Mucosa of stomach (tissue), 1 donor: Measurements from ENCODE around the gene SSRP1.

Experiments
- H3K27me3 ChIP-seq: one replicate; pipeline ENCODE4 v1.7.0; 2013; ENCODE audit warnings: mild to moderate bottlenecking, low read length; ENCODE audit not compliant: control insufficient read depth, insufficient read depth
- H3K36me3 ChIP-seq: one replicate; pipeline ENCODE4 v1.7.0; 2013; ENCODE audit warnings: low read length; ENCODE audit not compliant: control insufficient read depth, insufficient read depth
- H3K4me1 ChIP-seq: one replicate; pipeline ENCODE4 v1.7.0; 2013; ENCODE audit warnings: mild to moderate bottlenecking, low read length; ENCODE audit not compliant: control insufficient read depth, insufficient read depth
- H3K4me3 ChIP-seq: one replicate; pipeline ENCODE4 v1.7.0; 2013; ENCODE audit warnings: low read length
- H3K9ac ChIP-seq: one replicate; pipeline ENCODE4 v1.7.0; 2013; ENCODE audit warnings: mild to moderate bottlenecking, low read length, moderate library complexity
- H3K9me3 ChIP-seq: one replicate; pipeline ENCODE4 v1.7.0; 2013; ENCODE audit warnings: mild to moderate bottlenecking, low read length, moderate library complexity; ENCODE audit not compliant: control insufficient read depth
- donor health status: Pancreatic carcinoma.

The SSRP1 gene

DNA sequence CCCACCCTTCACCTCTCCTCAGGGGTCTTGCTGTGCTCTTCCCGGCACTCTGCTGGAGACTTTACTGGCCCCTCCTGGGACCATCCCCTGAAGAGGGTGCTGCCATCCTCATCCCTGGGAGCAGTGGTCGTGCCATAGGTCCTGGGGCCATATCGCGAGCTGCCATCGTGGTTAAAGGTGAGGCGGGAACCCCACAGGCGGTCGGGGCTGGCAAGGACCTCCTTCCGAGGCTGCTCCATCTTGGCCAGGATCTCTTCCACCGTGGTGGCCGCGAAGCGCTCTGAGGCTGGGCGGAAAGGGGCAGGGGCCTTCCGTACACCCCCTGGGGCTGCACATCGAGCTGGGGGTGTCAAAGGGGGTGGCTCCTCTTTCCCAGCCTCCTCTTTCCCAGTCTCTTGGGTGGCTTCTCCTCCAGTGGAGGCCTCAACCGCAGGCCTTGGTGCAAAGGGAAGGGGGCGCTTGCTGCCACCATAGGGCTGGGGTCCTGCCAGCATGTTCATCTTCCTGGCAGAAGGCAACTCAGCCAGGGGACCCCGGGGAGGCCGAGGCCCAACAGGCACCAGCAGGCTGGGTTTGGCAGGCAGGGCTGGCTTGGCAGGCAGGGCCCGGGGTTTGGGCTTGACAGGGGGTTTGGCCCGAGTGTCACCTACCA lies 15.5 kb downstream of the SSRP1 start:
- Histone ChIP-seq H3K27me3 (no peaks in the 10 kb centered on the region), H3K4me1 (peaks cover 78% of the 10 kb centered on the region), H3K4me3 (no peak overlapping the region), H3K9me3 (no peaks in the 10 kb centered on the region), H3K36me3 (peaks cover 18% of the 10 kb centered on the region), H3K9ac (no peak overlapping the region)

DNA sequence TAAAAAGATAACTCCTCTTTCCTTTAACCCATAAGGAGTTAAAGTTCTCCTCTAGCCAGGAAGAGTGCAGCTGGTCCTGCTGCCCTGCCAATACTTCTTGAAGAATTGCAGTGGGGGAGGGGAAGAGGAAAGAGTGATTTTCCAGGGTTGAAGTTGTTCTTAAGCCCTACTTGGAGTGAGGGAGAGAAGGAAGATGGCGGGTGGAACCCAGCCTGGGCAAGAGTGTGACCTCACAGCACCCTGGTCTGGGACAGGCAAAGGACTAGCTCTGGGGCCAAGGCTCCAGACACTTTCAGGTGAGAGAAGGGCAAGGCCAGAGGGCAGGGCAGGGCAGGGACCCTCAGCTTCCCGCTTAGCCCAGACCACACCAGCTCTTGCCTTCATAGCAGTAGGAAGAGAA lies 17.5 kb downstream of the SSRP1 start:
- Histone ChIP-seq H3K9ac (no peak overlapping the region), H3K4me3 (no peak overlapping the region), H3K4me1 (peaks cover 84% of the 10 kb centered on the region), H3K27me3 (no peaks in the 10 kb centered on the region), H3K36me3 (peaks cover 34% of the 10 kb centered on the region), H3K9me3 (no peaks in the 10 kb centered on the region)

DNA sequence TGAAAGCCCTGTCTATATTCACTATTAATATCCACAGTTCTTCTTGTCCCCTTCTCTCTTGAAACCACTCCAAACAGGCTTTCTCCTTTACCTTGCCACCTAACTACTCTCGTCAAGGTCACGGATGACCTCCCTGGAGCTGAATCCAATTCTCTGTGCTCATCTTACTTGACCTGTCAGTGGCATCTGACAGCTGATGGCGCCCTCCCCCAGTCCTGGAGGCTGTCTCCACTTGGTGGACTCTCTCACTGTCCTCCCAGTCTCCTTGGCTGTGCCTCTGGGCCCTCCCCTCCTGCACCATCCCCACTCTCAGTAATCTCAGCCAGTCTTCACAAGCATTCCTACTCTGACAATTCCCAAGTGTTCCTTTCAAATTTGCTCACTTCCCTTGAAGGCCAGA lies 19.7 kb downstream of the SSRP1 start:
- H3K9ac ChIP-seq, result peak overlapping the region; percentile 5
- no peaks in the 10 kb centered on the region for H3K9me3 ChIP-seq
- no peak overlapping the region for H3K4me3 ChIP-seq
- H3K27me3 ChIP-seq, result no peaks in the 10 kb centered on the region
- H3K36me3 ChIP-seq, result peaks cover 41% of the 10 kb centered on the region
- peaks cover 84% of the 10 kb centered on the region for H3K4me1 ChIP-seq

DNA sequence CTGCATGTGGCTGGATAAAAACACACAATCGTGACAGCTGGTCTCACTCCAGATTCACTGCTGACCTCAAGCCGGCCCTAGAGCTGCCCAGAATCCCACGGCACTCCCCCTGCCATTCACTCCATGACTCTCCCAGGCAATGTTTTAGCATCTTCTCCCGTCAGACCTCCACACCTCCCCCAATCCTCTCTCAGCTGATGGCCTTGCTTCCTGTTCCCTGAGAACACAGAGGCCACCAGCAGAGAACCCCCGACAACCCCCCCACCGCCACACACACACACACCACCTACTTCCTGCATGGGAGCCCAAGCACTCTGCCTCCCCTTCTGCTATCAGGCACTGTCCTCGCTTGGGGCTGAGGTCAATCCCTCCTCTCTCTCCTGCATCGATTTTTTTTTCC lies 20.2 kb downstream of the SSRP1 start:
- Histone ChIP-seq H3K4me3 (no peak overlapping the region), H3K4me1 (peaks cover 84% of the 10 kb centered on the region), H3K9me3 (no peaks in the 10 kb centered on the region), H3K36me3 (peaks cover 44% of the 10 kb centered on the region), H3K9ac (no peak overlapping the region), H3K27me3 (no peaks in the 10 kb centered on the region)

DNA sequence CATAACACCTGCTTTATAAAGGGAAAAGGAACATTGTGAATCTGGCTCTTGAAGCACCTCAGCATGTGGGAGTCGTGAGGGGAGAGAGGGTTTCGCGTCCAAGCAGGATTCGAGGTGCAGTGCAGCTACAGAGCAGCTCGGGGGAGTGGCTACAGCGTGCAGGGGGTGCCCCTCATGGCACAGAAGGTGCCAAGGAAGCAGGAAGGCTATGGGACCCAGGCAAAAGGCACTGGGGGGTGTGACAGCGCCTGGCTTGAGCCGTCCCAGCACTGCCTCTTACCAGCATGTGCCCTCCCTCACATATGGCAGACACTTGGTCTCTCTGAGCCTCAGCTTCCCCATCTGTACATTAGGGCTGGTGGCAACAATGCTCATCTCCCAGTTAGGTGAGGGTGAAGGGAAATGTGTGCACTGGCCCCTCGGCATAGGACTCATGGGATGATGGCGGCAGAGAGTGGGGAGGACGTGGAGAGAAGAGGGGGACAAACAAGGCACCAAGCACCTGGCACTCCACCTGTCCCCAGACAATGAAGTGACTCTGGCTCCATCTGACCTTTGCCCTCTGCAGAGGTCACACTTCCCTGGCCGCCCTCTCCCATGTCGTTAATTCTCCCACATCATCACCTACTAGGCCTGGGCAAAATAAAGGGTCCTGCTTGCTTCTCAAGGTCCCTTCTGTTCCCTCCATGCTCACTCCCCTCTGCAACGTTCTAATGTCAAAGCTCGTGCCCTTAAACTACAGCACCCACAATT lies 21.3 kb downstream of the SSRP1 start:
- Histone ChIP-seq H3K9ac (no peak overlapping the region), H3K36me3 (peaks cover 55% of the 10 kb centered on the region), H3K4me3 (no peak overlapping the region), H3K9me3 (no peaks in the 10 kb centered on the region), H3K27me3 (no peaks in the 10 kb centered on the region), H3K4me1 (peaks cover 88% of the 10 kb centered on the region)

DNA sequence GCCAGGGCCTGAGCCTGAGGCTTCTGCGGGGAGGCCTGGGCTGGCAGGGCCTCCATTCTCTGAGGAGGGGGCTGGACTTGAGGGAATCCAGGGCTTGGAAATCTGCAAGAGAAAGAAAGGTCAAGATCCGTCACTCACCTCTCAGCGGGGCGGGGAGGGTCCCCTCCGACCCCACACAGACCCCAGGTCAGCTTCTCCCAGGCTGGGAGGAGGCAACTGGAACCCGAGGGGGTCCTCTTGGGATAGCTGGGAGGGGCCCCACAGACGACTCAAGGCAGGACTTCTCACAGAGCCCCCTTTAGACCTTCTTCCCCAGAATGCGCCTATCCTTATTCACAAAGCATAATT lies 21.9 kb downstream of the SSRP1 start:
- Histone ChIP-seq H3K4me1 (peaks cover 90% of the 10 kb centered on the region), H3K9ac (no peak overlapping the region), H3K27me3 (no peaks in the 10 kb centered on the region), H3K4me3 (no peak overlapping the region), H3K36me3 (peaks cover 61% of the 10 kb centered on the region), H3K9me3 (no peaks in the 10 kb centered on the region)

DNA sequence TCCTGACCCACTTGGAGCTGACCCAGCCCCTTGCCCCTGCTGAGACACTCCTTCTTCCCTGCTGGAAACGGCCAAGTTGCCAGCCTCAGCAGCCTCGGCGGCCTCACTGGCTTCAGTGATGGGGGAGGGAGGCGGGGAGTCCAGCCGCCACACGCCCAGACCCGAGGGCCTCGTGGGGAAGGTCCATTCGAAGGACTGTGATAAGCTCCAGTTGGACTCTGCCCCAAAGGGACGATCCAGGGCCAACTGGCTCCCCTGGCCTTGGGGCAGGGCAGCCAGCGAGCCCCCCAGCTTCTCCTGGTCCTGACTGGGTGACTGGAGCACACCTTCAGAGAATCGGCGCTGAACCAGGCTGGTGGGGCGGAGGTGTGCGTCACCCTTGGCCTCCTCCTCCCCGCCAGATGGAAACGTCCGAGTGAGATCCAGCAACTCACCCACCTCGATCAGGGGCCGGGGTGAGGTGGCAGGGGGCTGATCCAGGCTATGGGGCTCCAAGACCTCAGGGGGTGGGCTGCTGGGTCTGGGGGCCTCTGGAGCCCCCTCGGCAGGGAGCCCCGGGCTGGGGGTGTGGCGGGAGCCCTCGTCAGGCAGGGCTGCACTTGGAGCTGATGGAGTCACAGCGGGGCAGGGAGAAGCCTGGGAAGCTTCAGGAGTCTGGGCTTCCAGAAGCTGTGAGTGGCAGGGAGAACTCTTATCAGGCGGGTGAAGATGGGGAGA lies 22.5 kb downstream of the SSRP1 start:
- H3K4me1 ChIP-seq, result peaks cover 90% of the 10 kb centered on the region
- H3K4me3 ChIP-seq, result no peak overlapping the region
- no peak overlapping the region for H3K9ac ChIP-seq
- no peaks in the 10 kb centered on the region for H3K9me3 ChIP-seq
- peaks cover 61% of the 10 kb centered on the region for H3K36me3 ChIP-seq
- H3K27me3 ChIP-seq, result no peaks in the 10 kb centered on the region

DNA sequence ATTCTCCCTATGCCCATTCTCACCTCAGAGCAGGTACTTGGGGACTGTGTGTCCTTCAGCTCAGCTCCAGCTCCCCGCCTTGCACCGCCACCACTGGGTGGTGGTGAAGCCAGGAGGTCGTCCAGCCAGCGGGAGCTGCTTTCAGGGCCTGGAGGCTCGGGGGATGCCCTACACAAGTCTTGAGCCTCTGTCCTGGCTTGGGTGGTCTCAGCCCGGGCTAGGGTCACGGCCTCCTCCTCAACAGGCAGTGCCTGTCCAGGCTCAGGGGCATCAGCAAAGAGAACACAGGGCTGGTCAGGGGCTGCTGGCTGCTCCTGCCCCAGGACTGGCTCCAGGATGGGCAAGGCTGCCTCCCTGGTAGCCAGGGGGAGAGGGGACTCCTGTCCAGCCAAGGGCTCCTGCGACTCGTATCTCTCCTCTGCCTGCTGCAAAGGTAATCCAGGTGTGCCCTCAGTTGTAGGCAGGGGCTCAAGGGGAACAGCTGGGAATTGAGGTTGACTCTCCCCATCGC lies 23.1 kb downstream of the SSRP1 start:
- Histone ChIP-seq H3K27me3 (no peaks in the 10 kb centered on the region), H3K9ac (peak overlapping the region; percentile 71), H3K4me1 (peaks cover 89% of the 10 kb centered on the region), H3K9me3 (no peaks in the 10 kb centered on the region), H3K36me3 (peaks cover 59% of the 10 kb centered on the region), H3K4me3 (no peak overlapping the region)

DNA sequence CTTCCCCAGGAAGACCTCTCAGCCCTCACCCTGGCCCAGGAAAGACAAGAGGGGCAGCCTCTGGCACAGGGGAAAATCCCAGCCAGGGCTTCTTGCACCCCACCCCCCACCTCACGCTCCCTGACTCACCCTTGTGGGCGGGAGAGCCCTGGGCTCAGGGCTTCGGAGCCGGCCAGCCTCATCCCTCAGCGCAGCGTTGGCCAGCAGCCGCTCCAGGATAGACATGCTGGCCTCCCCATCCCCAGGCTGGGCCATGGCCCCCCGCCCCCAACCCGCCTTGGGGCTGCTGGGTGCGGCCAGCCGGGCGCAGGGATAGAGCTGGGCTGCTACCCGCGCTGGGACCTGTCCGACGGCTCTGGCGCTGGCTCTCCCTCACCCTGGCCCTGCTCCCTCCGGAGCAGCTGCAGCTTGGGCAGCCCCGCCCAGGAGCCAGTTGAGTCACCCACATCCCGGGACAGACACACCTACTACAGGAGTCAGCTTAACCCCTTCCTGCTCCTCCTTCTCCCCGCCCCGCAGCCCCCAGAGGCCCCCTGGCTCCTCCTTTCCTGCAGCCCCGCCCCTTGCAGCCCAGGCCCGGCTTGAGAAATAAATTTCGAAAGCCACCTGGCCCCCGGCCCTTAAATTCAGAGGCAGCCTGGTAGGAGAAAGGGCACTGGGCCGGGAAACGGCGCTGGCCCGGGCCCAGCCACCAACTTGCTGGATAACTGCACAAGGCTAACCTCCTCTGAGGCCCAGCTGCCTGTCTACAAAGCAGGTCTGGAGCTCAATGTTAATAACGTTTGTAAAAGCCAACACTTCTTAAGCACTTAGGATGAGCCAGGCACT lies 24.4 kb downstream of the SSRP1 start:
- peak overlapping the region; percentile 71 for H3K9ac ChIP-seq
- peaks cover 88% of the 10 kb centered on the region for H3K4me1 ChIP-seq
- peak overlapping the region; percentile 58 for H3K4me3 ChIP-seq
- no peaks in the 10 kb centered on the region for H3K9me3 ChIP-seq
- peaks cover 54% of the 10 kb centered on the region for H3K36me3 ChIP-seq
- H3K27me3 ChIP-seq, result no peaks in the 10 kb centered on the region

DNA sequence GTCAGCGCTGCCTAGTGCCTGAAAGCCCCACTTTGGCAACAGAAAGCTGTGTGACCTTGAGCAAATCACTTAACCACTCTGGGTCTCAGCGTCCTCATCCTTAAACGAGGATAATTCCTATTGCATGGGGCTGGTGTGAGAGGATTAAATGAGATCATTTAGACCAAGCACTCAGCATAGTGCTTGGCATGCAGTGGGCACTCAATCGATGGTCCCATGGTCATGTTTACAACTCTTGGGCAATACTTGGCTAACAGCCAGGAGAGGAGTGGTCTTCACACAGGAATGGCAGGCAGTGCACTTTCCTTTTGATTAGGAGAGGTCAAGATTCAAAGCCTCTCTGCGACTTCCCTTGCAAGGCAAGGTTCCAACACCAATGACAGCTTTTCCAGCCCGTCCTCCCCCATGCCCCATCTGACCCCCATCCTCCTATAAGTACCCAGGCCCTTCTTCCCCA lies 25.0 kb downstream of the SSRP1 start:
- H3K36me3 ChIP-seq, result peaks cover 51% of the 10 kb centered on the region
- no peaks in the 10 kb centered on the region for H3K27me3 ChIP-seq
- H3K9me3 ChIP-seq, result no peaks in the 10 kb centered on the region
- H3K9ac ChIP-seq, result peak overlapping the region; percentile 71
- H3K4me1 ChIP-seq, result peaks cover 83% of the 10 kb centered on the region
- H3K4me3 ChIP-seq, result peak overlapping the region; percentile 58

DNA sequence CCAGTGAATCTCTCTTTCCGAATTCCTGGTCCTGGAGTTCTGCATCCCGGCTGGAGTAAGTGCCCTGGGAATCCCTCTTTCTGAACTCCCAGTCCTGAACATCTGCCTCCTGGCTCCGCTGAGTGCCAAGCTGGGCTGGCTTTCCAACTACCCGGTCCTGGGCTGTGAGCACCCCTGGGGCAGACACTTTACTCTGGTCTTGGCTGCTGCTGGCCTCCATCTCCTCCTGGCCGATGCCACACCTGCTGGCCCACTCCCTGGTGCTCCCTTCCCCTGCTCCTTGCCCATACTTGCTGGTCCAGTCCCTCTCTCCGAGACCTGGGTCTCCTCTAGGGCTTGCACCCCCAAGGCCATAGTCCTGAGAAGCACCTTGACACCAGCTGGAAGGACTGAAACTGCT lies 25.6 kb downstream of the SSRP1 start:
- Histone ChIP-seq H3K9ac (peak overlapping the region; percentile 71), H3K4me1 (peaks cover 83% of the 10 kb centered on the region), H3K36me3 (peaks cover 51% of the 10 kb centered on the region), H3K4me3 (peak overlapping the region; percentile 58), H3K9me3 (no peaks in the 10 kb centered on the region), H3K27me3 (no peaks in the 10 kb centered on the region)
